ENCODE results near the gene ANKRD29. TPM values are rescaled to one million over a fixed set of nuclear protein-coding genes. Genes with fewer than 3 reads are reported as not detected.

ANKRD29 gene
- total and polyA plus RNA-seq, 9 of the 15 experiments (the other 6 are each of a cell fraction or from before 2014, with no cell fraction given), result 0.36 TPM; not detected in 8

- POLR2A ChIA-PET, result interaction anchor here (0.6 to 1.2 kb wide), 2 partner anchors 9 to 214 kb away, joined by 3 to 4 read pairs; no protein-coding TSS in a partner anchor
- TF ChIP-seq SIRT6 (IDR thresholded peaks at IDR 0.05; ENCODE audit: low read depth, low read length), result no peak
- TF ChIP-seq FOXJ2 (tag; IDR thresholded peaks at IDR 0.05), result no peak
- no peak for TF ChIP-seq MTA2 (IDR thresholded peaks at IDR 0.05; ENCODE audit: low read depth)
- TF ChIP-seq ZNF140 (CRISPR knock-in tag; IDR thresholded peaks at IDR 0.05), result no peak
- no peak for TF ChIP-seq NFATC3 (IDR thresholded peaks at IDR 0.05)
- TF ChIP-seq SNAPC5 (CRISPR knock-in tag; IDR thresholded peaks at IDR 0.05), result no peak
- no peak for TF ChIP-seq ZNF740 (CRISPR knock-in tag; IDR thresholded peaks at IDR 0.05)
- no peak for TF ChIP-seq ZNF740 (tag; IDR thresholded peaks at IDR 0.05)
- no peak for TF ChIP-seq YY1 (IDR thresholded peaks at IDR 0.05; ENCODE audit: borderline replicate concordance in 1 of 3, control insufficient read depth in 1 of 3, extremely low read depth in 1 of 3, insufficient read depth in 3 of 3, insufficient read length in 1 of 3, insufficient replicate concordance in 2 of 3, low read depth in 1 of 3, low read length in 2 of 3)
- TF ChIP-seq PCBP2 (IDR thresholded peaks at IDR 0.05; ENCODE audit: low read depth, low read length, poor library complexity, severe bottlenecking), result no peak
- no peak for TF ChIP-seq POLR2B (IDR thresholded peaks at IDR 0.05; ENCODE audit: low read depth, partially characterized antibody)
- no peak for TF ChIP-seq SPI1 (IDR thresholded peaks at IDR 0.05; ENCODE audit: borderline replicate concordance, low read depth, low read length)
- no peak for TF ChIP-seq HNRNPLL (IDR thresholded peaks at IDR 0.05; ENCODE audit: low read depth, low read length, poor library complexity, severe bottlenecking)
- no peak for TF ChIP-seq ZNF445 (CRISPR knock-in tag; IDR thresholded peaks at IDR 0.05; ENCODE audit: low read depth)
- no peak for TF ChIP-seq NR2C1 (IDR thresholded peaks at IDR 0.05)
- no peak for TF ChIP-seq NR2C1 (tag; IDR thresholded peaks at IDR 0.05)
- TF ChIP-seq GABPB2 (CRISPR knock-in tag; conservative IDR thresholded peaks at IDR 0.05), result no peak
- no peak for TF ChIP-seq SMARCB1 (IDR thresholded peaks at IDR 0.05; ENCODE audit: insufficient read length, low read depth)
- TF ChIP-seq ZNF778 (CRISPR knock-in tag; IDR thresholded peaks at IDR 0.05), result no peak
- no peak for TF ChIP-seq SREBF1 (IDR thresholded peaks at IDR 0.05; ENCODE audit: borderline replicate concordance, low read depth, low read length)
- TF ChIP-seq ZNF583 (CRISPR knock-in tag; IDR thresholded peaks at IDR 0.05), result no peak
These were observed 48.2 kb upstream of the ANKRD29 start for GRCh38 chr18:23710946-23711345.

More at GRCh38 chr18:23710946-23711345, 48.2 kb upstream of the ANKRD29 start:
- no peak overlapping the region for H2AFZ ChIP-seq (ENCODE audit: low read depth, low read length)
- H3K27me3 ChIP-seq (ENCODE audit: control insufficient read depth in 2 of 2, insufficient read depth in 2 of 2, low read length in 2 of 2), result peaks cover 6% of the 10 kb centered on the region in 2 experiments; a peak in 4 of 5 replicates
- peaks cover 0 to 7% of the 10 kb centered on the region in 2 experiments; a peak in 1 of 5 replicates for H3K4me1 ChIP-seq (replicated peaks in 1 of 2; ENCODE audit: control insufficient read depth in 2 of 2, insufficient read depth in 2 of 2, low read length in 2 of 2)
- no peak for ATAC-seq
- intact Hi-C loops (cut with micrococcal nuclease) (loop anchor here (1.0 kb wide), 1 partner anchor 208 kb away; the partner anchor contains the start of gene RMC1), in situ Hi-C loops (cut with MboI) (loop anchor here (10.0 kb wide), 1 partner anchor 206 kb away; the partner anchor contains the start of gene RMC1)
- WGBS (ENCODE audit: insufficient coverage, low coverage, missing lambda C conversion rate), result 87% methylated on average over 1 of the region's 1 CpG
- no peak for DNase-seq (ENCODE audit: extremely low read depth in 1 of 4, low spot score in 3 of 4)
- no peak overlapping the region for H3K4me2 ChIP-seq (ENCODE audit: insufficient read depth, low read length)
- H3K36me3 ChIP-seq (ENCODE audit: control insufficient read depth, insufficient read depth, low read length), result no peaks in the 10 kb centered on the region
- no peak overlapping the region for H3K9ac ChIP-seq (ENCODE audit: insufficient read depth in 1 of 2, low read depth in 2 of 2, low read length in 2 of 2)
- no peak for FAIRE-seq
- H3K79me2 ChIP-seq (ENCODE audit: control insufficient read depth, insufficient read depth, low read length), result no peaks in the 10 kb centered on the region
- H3K27ac ChIP-seq (ENCODE audit: extremely low read depth, low read depth, low read length), result no peak overlapping the region
- no peaks in the 10 kb centered on the region for H4K20me1 ChIP-seq (replicated peaks; ENCODE audit: control insufficient read depth, insufficient read depth, low read length)
- no peaks in the 10 kb centered on the region for H3K9me3 ChIP-seq (replicated peaks; ENCODE audit: control insufficient read depth, insufficient read depth, low read depth, low read length)
- H3K4me3 ChIP-seq, result no peak overlapping the region
- CTCF ChIA-PET (ENCODE audit: low intra/inter-chr PET ratio), result no interaction called here
- H3K9me1 ChIP-seq (ENCODE audit: control insufficient read depth, insufficient read depth, low read length), result no peaks in the 10 kb centered on the region
- no TSS peak for BruUV-seq (replicated peaks)
